DOHH2 (cell line): Measurements from ENCODE around the gene STON1.

Experiments
- CTCF ChIP-seq: fragments of 200-600 bp; sonication (generic); IDR thresholded peaks from one replicate; pipeline ENCODE4 v1.5.1; 2014; ENCODE audit warnings: antibody characterized with exemption, mild to moderate bottlenecking, low read depth, low read length; ENCODE audit not compliant: poor library complexity, severe bottlenecking
- EZH2phosphoT487 ChIP-seq: fragments of 200-600 bp; sonication (generic); IDR thresholded peaks from 2 replicates; pipeline ENCODE4 v1.6.1; 2017; ENCODE audit warnings: borderline replicate concordance, mild to moderate bottlenecking, antibody characterized with exemption, low read length, moderate library complexity, mixed read lengths

GRCh38 chr2:48512571-48512970, 17.4 kb upstream of the STON1 start:
- TF ChIP-seq CTCF: no peak
- no peak for TF ChIP-seq EZH2phosphoT487
